OCI-LY3 (cell line): ENCODE results near the gene LRRFIP2.

ENCODE experiments used
- CTCF ChIP-seq: fragments of 200-600, 300-600 bp; sonication (generic); IDR thresholded peaks from 2 replicates; pipeline ENCODE4 v1.5.1; 2014; ENCODE audit warnings: antibody characterized with exemption, low read length, low read depth
- EZH2phosphoT487 ChIP-seq: fragments of 200-600 bp; shearing (Covaris generic); IDR thresholded peaks from 2 replicates; pipeline ENCODE4 v1.6.1; 2018; ENCODE audit warnings: antibody characterized with exemption, mixed run types, low read depth

- TF ChIP-seq CTCF (no peak), EZH2phosphoT487 (no peak)
Measured at GRCh38 chr3:37114251-37115145, 59.9 kb downstream of the LRRFIP2 start.
